HG02885 (cell line): ENCODE data around the gene RAB11B.
"Not testable (repeated sequence)": the region's sequence is repeated elsewhere in the genome, so short reads cannot be mapped to it uniquely, and the experiment has no call there.

ENCODE experiments used
- ATAC-seq: cut with Tn5 transposase; IDR thresholded peaks from one replicate; pipeline ENCODE4 v1.9.1; 2021; ENCODE audit warnings: mild to moderate bottlenecking; ENCODE audit not compliant: unreplicated experiment, poor library complexity

Gene RAB11B

GRCh38 chr19:8423817-8424223 is 33.7 kb downstream of the RAB11B start:
- ATAC-seq: no peak

DNA sequence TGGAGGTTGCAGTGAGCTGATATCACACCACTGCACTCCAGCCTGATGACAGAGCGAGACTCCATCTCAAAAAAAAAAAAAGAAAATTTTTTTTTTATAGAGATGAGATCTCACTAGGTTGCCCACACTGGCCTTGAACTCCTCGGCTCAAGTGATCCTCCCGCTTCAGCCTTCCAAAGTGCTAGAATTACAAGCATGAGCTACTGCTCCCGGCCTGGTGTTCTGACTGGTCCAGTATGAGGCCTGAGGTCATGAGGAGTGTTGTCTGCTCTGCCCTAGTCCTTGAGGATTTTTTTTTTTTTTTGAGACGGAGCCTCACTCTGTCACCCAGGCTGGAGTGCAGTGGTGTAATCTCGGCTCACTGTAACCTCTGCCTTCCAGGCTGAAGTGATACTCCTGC is 35.2 kb downstream of the RAB11B start:
- not testable (repeated sequence) for ATAC-seq

GRCh38 chr19:8426283-8426682 is 36.1 kb downstream of the RAB11B start:
- ATAC-seq: no peak

DNA sequence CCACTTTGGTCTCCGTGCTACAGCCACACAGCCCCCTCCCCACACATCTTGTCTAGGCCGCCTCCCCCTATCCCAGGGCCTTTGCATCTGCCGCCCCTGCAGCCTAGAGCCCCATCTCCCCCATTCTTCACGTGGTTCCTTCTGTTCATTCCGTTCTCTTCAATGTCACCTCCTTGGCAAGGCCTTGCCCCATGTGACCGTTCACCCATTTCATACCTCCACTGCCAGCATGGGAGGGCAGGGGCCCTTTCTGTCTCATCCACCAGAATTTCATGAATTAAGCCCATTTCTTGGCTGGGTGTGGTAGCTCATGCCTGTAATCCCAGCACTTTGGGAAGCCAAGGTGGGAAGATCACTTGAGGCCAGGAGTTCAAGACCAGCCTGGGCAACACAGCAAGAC is 38.9 kb downstream of the RAB11B start:
- ATAC-seq: no peak

DNA sequence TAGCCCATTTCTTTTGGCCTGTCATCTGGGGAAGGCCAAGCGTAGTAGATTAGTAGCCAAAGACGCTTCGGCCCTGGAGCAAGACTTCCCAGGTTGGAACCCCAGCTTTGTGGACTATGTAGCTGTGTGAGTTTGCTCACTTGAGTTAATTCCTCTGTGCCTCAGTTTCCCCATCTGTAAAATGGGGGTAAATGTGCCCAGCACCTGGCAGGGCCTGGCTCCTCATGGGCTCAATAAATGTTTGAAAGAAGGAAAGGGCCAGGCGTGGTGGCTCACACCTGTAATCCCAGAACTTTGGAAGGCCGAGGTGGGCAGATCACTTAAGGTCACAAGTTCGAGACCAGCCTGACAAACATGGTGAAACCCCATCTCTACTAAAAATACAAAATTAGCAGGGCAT is 39.7 kb downstream of the RAB11B start:
- ATAC-seq: no peak

DNA sequence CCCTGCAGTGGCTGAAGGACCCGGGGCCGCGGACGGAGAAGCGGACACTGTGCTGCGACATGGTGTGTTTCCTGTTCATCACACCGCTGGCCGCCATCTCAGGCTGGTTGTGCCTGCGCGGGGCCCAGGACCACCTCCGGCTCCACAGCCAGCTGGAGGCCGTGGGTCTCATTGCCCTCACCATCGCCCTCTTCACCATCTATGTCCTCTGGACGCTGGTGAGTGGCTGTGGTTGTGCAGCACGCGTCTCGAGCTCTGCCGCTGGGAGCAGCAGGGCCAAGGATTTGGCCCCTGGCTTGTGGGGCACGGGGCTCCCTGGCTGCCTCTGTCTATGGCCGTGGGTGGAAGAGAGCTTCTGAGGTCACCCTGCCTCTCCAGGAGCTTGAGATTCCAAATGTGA is 40.5 kb downstream of the RAB11B start:
- ATAC-seq: no peak

DNA sequence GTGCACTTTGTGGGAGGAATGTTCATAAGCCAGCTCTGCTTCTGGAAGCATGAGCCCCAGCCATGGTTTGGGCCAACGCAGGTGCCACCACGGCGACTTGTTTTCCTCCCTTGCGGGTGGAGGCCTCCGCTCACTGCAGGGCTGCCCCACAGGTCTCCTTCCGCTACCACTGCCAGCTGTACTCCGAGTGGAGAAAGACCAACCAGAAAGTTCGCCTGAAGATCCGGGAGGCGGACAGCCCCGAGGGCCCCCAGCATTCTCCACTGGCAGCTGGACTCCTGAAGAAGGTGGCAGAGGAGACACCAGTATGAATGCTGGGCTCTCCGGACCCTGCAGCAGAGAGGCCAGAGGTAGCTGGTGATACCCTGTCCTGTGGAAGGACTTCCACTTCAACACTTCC is 48.1 kb downstream of the RAB11B start:
- no peak for ATAC-seq

DNA sequence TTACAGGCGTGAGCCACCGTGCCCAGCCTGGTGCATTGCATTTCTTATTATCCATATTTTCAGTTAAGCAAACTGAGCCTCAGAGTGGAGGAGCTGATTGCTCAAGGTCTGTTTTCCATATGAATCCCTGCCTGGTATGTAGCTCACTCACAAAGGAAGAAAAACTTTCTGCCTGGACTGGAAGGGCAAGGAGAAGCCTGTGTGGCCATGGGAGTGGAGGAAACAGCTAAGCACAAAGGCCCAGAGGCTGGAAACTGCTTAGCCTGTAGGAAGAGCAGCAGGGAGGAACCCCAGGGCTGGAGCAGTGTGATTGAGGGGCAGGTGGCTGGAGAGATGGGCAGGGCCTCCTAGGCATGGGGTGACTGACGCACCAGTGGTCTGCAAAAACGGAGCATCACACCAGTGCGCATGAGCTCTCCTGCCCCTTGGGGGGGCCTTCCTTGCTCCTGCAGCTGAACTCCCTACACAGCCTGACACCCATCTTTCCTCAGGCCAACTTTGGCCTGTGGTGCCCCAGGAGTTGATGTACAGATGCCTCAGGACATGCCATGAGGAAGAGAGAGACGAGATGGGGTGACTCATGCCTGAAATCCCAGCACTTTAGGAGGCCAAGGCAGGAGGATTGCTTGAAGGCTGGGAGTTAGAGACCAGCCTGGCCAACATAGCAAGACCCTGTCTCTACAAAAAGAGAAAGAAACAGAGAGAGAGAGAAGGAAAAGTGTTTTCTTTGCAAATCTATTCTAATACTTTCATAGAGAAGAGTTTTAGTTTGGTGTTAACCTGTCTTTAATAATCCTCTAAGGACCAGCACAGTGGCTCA is 51.8 kb downstream of the RAB11B start:
- ATAC-seq: no peak

DNA sequence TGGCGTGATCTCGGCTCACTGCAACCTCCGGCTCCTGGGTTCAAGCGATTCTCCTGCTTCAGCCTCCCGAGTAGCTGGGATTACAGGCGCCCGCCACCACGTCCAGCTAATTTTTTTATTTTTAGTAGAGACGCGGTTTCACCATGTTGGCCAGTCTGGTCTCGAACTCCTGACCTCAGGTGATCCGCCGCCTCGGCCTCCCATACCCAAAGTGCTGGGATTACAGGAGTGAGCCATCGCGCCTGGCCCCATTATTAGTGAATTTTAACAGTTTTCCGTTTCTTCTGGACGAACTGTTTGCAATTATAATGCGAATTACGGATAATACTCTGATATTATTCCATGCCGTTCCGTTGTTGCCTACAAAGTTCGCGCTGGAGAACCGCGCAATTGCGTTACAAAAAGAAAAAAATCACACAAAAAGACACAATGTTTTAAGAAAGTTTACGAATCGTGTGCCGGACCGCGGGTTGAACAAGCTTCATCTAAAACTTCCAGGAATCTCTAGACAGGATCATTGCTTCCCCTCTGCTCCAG is 54.0 kb downstream of the RAB11B start:
- not testable (repeated sequence) for ATAC-seq

GRCh38 chr19:8444677-8445487 is 54.7 kb downstream of the RAB11B start, which contains the start of gene HNRNPM:
Gene HNRNPM, plus strand, starts transcription at chr19:8444975. Its CDS starts 24 bp downstream, at chr19:8444999.
- peak; percentile 92 for ATAC-seq

GRCh38 chr19:8445488-8446001 is 55.4 kb downstream of the RAB11B start:
- ATAC-seq: peak; percentile 23

DNA sequence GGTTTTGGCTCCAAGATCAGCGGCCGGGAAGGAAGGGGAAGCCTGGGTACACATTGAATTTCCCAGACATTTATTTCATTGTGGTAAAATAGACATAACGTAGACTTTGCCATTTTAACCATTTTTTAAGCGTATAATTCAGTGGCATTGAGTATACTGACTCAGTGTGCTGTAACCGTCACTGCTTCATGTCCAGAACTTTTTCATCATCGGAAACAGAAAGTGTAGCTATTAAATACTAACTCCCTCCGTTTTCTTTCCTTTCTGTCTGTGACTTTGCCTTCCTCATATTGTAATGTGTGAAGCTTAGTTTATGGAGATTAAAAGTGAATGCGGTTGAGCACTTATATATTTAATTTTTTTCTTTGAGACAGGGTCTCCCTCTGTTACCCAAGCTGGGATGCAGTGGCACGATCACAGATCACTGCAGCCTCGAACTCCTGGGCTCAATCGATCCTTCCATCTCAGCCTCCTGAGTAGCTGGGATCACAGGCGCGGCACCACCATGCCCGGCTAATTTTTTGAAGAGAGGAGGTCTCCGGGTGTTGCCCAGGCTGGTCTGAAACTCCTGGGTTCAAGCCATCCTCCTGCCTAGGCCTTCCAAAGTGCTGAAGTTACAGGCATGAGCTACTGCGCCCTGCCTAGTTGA is 56.0 kb downstream of the RAB11B start:
- no peak for ATAC-seq

DNA sequence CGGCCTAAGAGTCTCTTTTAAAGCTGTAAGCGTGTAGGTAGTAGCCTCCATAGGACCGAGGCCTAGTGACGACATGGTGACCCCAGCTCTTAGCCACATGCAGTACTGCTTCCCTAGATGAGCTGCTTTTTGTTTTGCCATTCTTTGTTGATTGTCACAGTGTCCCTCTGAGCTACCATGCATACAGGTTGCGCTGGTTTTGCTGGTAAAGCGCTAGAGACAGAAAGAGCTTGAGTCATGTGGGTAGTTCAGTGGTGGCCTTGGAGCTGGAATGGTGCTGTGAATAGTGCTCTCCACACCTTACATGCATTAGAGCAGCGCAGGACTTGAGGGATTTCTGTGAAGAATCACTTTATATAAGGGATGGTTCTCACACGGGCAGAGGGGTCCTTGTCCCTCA is 59.7 kb downstream of the RAB11B start:
- ATAC-seq: no peak

DNA sequence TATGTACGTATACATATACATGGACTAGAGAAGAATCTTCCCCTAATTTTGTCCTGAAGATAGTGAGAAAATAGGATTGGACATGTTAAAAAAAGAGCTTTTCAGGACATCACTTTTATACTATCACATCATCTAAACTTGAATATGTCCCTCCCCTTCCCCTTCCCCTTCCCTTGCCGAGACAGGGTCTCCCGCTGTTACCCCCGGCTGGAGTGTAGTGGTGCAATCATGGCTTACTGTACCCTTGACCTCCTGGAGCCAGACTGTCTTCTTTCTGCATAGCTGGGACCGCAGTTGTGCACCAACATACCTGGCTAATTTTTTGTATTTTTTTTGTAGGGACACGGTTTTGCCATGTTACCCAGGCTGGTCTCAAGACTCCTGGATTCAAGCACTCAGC is 61.2 kb downstream of the RAB11B start:
- ATAC-seq: no peak

DNA sequence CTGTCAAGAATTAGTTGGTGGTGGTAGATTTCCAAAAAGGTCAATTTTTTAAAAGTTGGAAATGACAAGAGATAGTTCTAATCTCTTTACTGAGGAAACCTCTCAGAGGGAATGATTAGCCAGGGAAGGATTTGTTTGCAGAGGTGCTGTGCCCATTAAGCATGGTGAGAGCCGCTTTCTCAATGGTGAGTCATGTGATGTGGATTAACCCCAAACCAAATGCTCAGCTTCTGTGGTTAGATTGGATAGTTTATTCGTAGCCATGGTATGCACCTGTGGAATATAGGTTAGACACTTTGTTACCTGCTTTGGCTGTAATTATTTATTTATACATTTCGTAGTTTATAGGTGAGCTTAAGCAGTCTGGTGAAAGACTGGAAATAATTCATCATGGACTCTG is 61.7 kb downstream of the RAB11B start:
- ATAC-seq: no peak

GRCh38 chr19:8452446-8453123 is 62.4 kb downstream of the RAB11B start:
- no peak for ATAC-seq

- no peak for ATAC-seq
Observed at GRCh38 chr19:8453616-8454015, 63.5 kb downstream of the RAB11B start.
